Left lung (tissue), 10 donors: ENCODE measurements around the gene SRCAP. TPM values are rescaled to one million over a fixed set of nuclear protein-coding genes. Genes with fewer than 3 reads are reported as not detected.

Experiments used
- ATAC-seq: fragments of 200-7000 bp; cut with Tn5 transposase; one replicate; pipeline ENCODE4 v1.9.1; 2020; ENCODE audit warnings: moderate library complexity
- DNase-seq, 4 donors: peaks; one replicate each; pipeline ENCODE4 v3.0.0-alpha.2; 2013 to 2020
- H3K27ac ChIP-seq, 2 donors: fragments of 200-600 bp; sonication (generic) in 1 of 2; one replicate each; pipeline versions ENCODE4 v1.5.0 to v1.8.0; 2020 to 2021
- H3K27me3 ChIP-seq, 2 donors: fragments of 200-600 bp; sonication (generic) in 1 of 2; one replicate each; pipeline versions ENCODE4 v1.5.0 to v1.8.0; 2020 to 2021
- H3K36me3 ChIP-seq, 2 donors: fragments of 200-600 bp; sonication (generic) in 1 of 2; one replicate each; pipeline versions ENCODE4 v1.5.0 to v1.8.0; 2020 to 2021
- H3K4me1 ChIP-seq, 2 donors: fragments of 200-600 bp; one replicate each; pipeline ENCODE4 v1.8.0; 2021
- H3K4me3 ChIP-seq, 2 donors: fragments of 200-600 bp; sonication (generic) in 1 of 2; one replicate each; pipeline versions ENCODE4 v1.5.0 to v1.8.0; 2020 to 2021; ENCODE audit warnings: mild to moderate bottlenecking in 1 of 2
- H3K9me3 ChIP-seq, 2 donors: fragments of 200-600 bp; sonication (generic) in 1 of 2; one replicate each; pipeline versions ENCODE4 v1.5.0 to v1.8.0; 2020 to 2021
- CTCF ChIP-seq, 2 donors: fragments of 200-600 bp; sonication (generic) in 1 of 2; IDR thresholded peaks; one replicate each; pipeline versions ENCODE4 v1.5.0 to v1.8.0; 2021; ENCODE audit warnings: antibody characterized with exemption in 2 of 2
- intact Hi-C, 2 donors: fragments of 100-400 bp; cut with DNase I; formaldehyde crosslinking; loops; one replicate each; pipeline versions ENCODE4 v1.11.2 to v1.14.2; 2022
- polyA plus RNA-seq, 6 donors: library from polyadenylated mRNA; unstranded; fragments of 120-200 nt; gene quantifications; one replicate each; pipeline ENCODE4 v1.2.1, GENCODE V29; 2013; ENCODE audit not compliant: insufficient read length in 6 of 6
- total RNA-seq, 2 donors: library from RNA; stranded (reverse); fragmentation: NEBNext Ultra II Directional; extraction: Animal tissue kit (Norgen Biotek cat#: 25700); gene quantifications; one replicate each; pipeline ENCODE4 v1.2.1, GENCODE V29; 2021
- donor health status: DM: no; HTN: yes; CAD: no.
- donor health status: DM: no; HTN: no; CAD: no.

Gene SRCAP
- total and polyA plus RNA-seq, 8 donors = 30.7 to 67.4 (median 40.6) TPM

DNA sequence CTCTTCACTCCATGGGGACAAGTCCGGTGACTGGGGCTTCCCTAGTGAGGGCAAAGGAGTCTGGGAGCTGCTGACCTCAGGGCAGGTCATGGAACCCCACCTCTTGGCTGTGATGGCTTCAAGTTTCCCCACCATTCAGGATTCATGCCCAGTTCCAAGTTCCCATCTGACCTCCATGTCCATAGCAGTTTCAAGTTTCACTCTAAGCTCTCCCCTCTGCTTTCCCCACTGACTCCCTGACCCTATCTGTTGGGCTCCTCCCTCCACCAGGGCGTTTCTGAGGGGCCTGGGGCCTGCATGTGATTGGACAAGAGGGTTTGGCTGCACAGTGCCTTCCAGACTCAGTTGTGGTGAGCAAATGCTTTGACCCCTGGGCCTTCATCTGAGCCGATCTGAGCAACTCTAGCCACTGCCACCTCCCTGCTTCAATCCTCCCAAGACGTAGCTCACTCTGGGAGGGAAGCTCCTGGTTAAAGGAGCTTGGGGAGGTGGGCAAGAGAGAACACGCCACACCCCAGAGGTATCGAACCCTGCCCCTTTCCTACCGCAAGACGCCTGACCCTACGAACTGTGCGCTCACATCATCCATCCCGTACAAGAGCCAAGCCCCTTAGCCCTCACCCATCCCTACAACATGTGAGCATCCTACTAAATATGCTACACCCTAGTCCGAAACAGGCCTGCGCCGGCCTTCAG is 79.7 kb downstream of the SRCAP start:
- Histone ChIP-seq H3K36me3 (peaks cover 0 to 37% of the 10 kb centered on the region in 2 donors), H3K27ac (no peak overlapping the region), H3K27me3 (no peaks in the 10 kb centered on the region), H3K4me3 (no peak overlapping the region), H3K9me3 (no peaks in the 10 kb centered on the region), H3K4me1 (peaks cover 5 to 47% of the 10 kb centered on the region in 2 donors)
- intact Hi-C loops = no loop called here
- DNase-seq (peak in 1 of 4 donors; percentile 35), ATAC-seq (no peak)
- no peak for TF ChIP-seq CTCF (IDR thresholded peaks at IDR 0.05)

DNA sequence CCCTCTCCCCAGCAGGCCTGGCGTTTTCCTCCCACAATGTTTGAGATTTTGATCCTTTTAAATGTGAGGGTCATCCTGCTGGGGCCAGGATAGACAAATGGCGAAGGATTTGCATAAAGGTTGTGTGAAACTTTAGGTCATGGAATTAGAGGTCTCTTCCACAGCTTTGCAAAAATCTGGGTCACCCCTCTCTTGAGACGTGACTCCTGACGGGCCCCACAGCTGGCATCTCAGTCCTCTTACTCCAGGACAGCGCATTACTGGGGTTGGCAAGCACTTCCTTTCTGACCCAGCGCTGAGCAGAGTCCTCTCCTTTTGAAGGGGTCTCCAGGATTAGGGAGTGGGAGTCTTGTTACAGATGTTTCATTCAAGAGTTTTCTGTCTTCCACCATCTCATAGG is 80.6 kb downstream of the SRCAP start:
- intact Hi-C loops = no loop called here
- H3K4me1 ChIP-seq = peaks cover 5 to 38% of the 10 kb centered on the region in 2 donors
- no peak overlapping the region for H3K4me3 ChIP-seq
- no peaks in the 10 kb centered on the region for H3K9me3 ChIP-seq
- ATAC-seq (no peak), DNase-seq (no peak)
- H3K27me3 ChIP-seq = no peaks in the 10 kb centered on the region
- TF ChIP-seq CTCF (IDR thresholded peaks at IDR 0.05) = no peak
- no peak overlapping the region for H3K27ac ChIP-seq
- peaks cover 0 to 34% of the 10 kb centered on the region in 2 donors for H3K36me3 ChIP-seq

DNA sequence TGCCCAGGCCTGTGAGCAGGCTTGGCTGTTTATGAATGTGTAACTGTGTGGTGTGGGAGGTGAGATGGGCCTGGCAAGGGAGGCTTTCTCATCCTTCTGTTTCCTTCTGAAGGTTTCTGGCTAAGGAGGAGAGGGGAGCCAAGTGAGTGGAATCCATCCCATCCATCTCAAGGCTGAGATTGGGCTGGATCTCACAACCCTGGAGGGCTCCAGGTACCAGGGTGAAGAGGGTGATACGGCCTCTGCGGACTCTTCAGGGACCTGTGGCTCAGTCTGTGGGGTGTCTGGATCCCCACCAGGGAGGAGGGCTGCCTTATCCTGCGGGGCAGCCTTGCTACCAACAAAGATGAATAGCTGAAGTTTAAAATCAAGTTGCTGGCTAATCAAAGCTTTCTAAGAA is 81.0 kb downstream of the SRCAP start:
- no peak overlapping the region for H3K4me3 ChIP-seq
- peaks cover 5 to 35% of the 10 kb centered on the region in 2 donors for H3K4me1 ChIP-seq
- no peaks in the 10 kb centered on the region for H3K9me3 ChIP-seq
- H3K27ac ChIP-seq = no peak overlapping the region
- no peaks in the 10 kb centered on the region for H3K27me3 ChIP-seq
- no peak for TF ChIP-seq CTCF (IDR thresholded peaks at IDR 0.05)
- DNase-seq (no peak), ATAC-seq (no peak)
- intact Hi-C loops = no loop called here
- peaks cover 0 to 31% of the 10 kb centered on the region in 2 donors for H3K36me3 ChIP-seq

- ATAC-seq = no peak
- intact Hi-C loops = no loop called here
These were observed 81.6 kb downstream of the SRCAP start for GRCh38 chr16:30780549-30780948.

More at GRCh38 chr16:30780549-30780948, 81.6 kb downstream of the SRCAP start:
- peaks cover 5 to 35% of the 10 kb centered on the region in 2 donors for H3K4me1 ChIP-seq
- no peak for TF ChIP-seq CTCF (IDR thresholded peaks at IDR 0.05)
- no peak overlapping the region for H3K4me3 ChIP-seq
- peaks cover 0 to 31% of the 10 kb centered on the region in 2 donors for H3K36me3 ChIP-seq
- no peaks in the 10 kb centered on the region for H3K9me3 ChIP-seq
- no peaks in the 10 kb centered on the region for H3K27me3 ChIP-seq
- no peak for DNase-seq
- H3K27ac ChIP-seq = peak overlapping the region in 1 of 2 donors; percentile 13
